Muscle layer of colon (tissue), 2 donors: ENCODE data around the gene CNGB1.
"Not testable (repeated sequence)": the region's sequence is repeated elsewhere in the genome, so short reads cannot be mapped to it uniquely, and the experiment has no call there.

ENCODE experiments used
- H3K27ac ChIP-seq: one replicate; pipeline ENCODE4 v1.7.0; 2013; ENCODE audit warnings: low read depth, mild to moderate bottlenecking, low read length, moderate library complexity
- H3K27me3 ChIP-seq, 2 donors: one replicate each; pipeline ENCODE4 v1.7.0; 2013; ENCODE audit warnings: low read length in 2 of 2, mild to moderate bottlenecking in 2 of 2; ENCODE audit not compliant: insufficient read depth in 2 of 2, control insufficient read depth in 1 of 2
- H3K36me3 ChIP-seq: one replicate; pipeline ENCODE4 v1.7.0; 2013; ENCODE audit warnings: mild to moderate bottlenecking, low read length; ENCODE audit not compliant: insufficient read depth
- H3K4me1 ChIP-seq: one replicate; pipeline ENCODE4 v1.7.0; 2013; ENCODE audit warnings: mild to moderate bottlenecking, low read length; ENCODE audit not compliant: insufficient read depth
- H3K4me3 ChIP-seq, 2 donors: one replicate each; pipeline ENCODE4 v1.7.0; 2013; ENCODE audit warnings: low read length in 2 of 2, low read depth in 1 of 2, mild to moderate bottlenecking in 1 of 2, moderate library complexity in 1 of 2
- H3K9ac ChIP-seq: one replicate; pipeline ENCODE4 v1.7.0; 2013; ENCODE audit warnings: low read length
- H3K9me3 ChIP-seq: one replicate; pipeline ENCODE4 v1.7.0; 2013; ENCODE audit warnings: mild to moderate bottlenecking, low read length
- donor health status: abdominal sarcoma.
- donor health status: Adenocarcinoma of cecum.

CNGB1 gene

DNA sequence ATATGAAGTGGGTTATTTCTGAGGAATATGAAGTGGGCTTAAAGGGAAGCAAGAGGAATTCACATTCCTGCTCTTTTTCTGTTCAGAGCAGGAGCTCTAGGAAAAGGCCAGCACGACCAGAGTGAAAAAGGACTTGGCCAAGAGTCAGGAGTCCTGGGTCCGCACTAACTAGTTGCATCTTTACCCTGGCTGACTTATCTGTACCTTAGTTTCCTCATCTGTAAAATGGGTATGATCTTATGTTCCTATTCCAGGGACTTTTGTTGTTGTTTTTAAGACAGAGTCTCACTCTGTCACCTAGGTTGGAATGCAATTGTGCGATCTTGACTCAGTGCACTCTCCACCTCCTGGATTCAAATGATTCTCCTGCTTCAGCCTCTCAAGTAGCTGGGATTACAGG lies 52.5 kb downstream of the CNGB1 start:
- Histone ChIP-seq H3K27ac (no peak overlapping the region), H3K4me1 (no peaks in the 10 kb centered on the region), H3K9me3 (no peaks in the 10 kb centered on the region), H3K9ac (no peak overlapping the region), H3K4me3 (no peak overlapping the region), H3K27me3 (no peaks in the 10 kb centered on the region), H3K36me3 (no peaks in the 10 kb centered on the region)

DNA sequence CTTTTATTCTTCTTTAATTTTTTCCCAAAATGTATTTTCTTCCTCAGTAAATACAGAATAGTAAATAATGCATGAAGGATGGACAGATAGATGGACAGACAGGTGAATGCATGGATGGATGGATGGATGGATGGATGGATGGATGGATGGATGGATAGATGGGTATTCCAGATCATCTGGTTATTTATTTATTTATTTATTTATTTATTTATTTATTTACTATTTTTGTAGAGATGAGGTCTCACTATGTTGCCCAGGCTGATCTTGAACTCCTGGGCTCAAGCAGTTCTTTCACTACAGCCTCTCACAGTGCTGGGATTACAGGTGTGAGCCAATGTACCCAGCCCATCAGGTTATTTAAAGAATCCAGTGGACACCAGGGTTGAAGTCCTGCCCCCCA lies 53.0 kb downstream of the CNGB1 start:
- not testable (repeated sequence) for H3K9ac ChIP-seq, H3K27me3 ChIP-seq, H3K27ac ChIP-seq, H3K9me3 ChIP-seq, H3K4me1 ChIP-seq, H3K36me3 ChIP-seq, H3K4me3 ChIP-seq

DNA sequence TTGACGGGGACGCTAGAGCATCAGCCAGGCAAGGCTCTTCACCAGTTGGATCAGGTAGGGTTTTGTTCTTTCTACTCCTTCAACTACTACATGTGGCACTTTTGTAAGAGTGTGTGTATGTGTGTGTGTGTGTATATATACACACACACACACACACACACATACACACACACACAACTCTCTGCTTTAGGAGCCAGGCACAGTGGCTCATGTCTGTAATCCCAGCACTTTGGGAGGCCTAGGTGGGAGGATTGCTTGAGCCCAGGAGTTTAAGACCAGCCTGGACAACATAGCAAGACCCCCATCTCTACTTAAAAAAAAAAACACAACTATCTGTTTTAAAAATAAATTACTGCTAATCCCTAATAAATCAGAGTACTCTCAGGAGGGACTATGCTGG lies 53.4 kb downstream of the CNGB1 start:
- H3K27ac ChIP-seq, H3K4me3 ChIP-seq, H3K9ac ChIP-seq, H3K4me1 ChIP-seq, H3K36me3 ChIP-seq, H3K27me3 ChIP-seq, H3K9me3 ChIP-seq: not testable (repeated sequence)

DNA sequence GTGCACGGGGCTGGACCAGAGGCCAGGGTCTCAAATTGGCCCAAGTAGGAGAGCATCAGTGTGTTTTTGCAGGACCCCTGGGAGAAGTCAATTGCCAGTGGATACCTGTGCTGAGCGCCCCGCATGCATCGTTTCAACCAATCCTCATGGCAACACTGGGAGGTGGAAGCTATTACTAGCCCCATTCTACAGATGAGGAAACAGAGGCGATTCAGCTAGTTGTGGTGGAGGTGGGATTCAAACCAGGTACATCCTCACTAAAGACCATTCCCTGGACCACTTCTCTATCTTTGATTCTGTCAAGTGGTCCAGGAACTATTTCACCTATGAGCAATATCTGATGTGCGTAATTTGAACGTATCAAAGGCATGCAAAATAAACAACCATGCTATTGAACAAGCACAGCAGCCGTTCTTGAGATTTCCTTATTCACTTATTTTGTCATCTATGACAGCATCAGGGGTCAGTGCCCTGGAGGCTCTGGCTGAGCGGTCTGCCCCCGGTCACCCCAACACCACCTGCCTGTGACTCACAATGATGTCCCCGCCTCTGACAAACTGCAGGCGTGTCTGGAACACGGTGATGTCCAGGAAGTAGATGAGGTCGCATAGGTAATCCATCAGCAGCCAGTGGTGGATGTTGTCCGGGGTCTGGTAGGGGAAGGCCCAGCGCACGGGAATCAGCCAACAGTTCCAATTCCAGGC lies 54.0 kb downstream of the CNGB1 start:
- H3K27ac ChIP-seq = no peak overlapping the region
- H3K9ac ChIP-seq = no peak overlapping the region
- H3K4me1 ChIP-seq = no peaks in the 10 kb centered on the region
- no peaks in the 10 kb centered on the region for H3K36me3 ChIP-seq
- no peaks in the 10 kb centered on the region for H3K27me3 ChIP-seq
- H3K9me3 ChIP-seq = no peaks in the 10 kb centered on the region
- no peak overlapping the region for H3K4me3 ChIP-seq

- Histone ChIP-seq H3K27ac (no peak overlapping the region), H3K9ac (no peak overlapping the region), H3K4me1 (no peaks in the 10 kb centered on the region), H3K27me3 (no peaks in the 10 kb centered on the region), H3K4me3 (no peak overlapping the region), H3K36me3 (no peaks in the 10 kb centered on the region), H3K9me3 (no peaks in the 10 kb centered on the region)
These were observed 55.0 kb downstream of the CNGB1 start for GRCh38 chr16:57915811-57916488.

- Histone ChIP-seq H3K36me3 (no peaks in the 10 kb centered on the region), H3K27me3 (no peaks in the 10 kb centered on the region), H3K4me3 (no peak overlapping the region), H3K4me1 (no peaks in the 10 kb centered on the region), H3K27ac (no peak overlapping the region), H3K9ac (no peak overlapping the region), H3K9me3 (no peaks in the 10 kb centered on the region)
These were observed 55.7 kb downstream of the CNGB1 start for GRCh38 chr16:57915267-57915666.

GRCh38 chr16:57914244-57915173 lies 56.4 kb downstream of the CNGB1 start:
- Histone ChIP-seq H3K27ac (no peak overlapping the region), H3K36me3 (no peaks in the 10 kb centered on the region), H3K27me3 (no peaks in the 10 kb centered on the region), H3K9ac (no peak overlapping the region), H3K9me3 (no peaks in the 10 kb centered on the region), H3K4me1 (no peaks in the 10 kb centered on the region), H3K4me3 (no peak overlapping the region)

GRCh38 chr16:57912529-57913260 lies 58.2 kb downstream of the CNGB1 start:
- no peaks in the 10 kb centered on the region for H3K27me3 ChIP-seq
- no peaks in the 10 kb centered on the region for H3K9me3 ChIP-seq
- no peak overlapping the region for H3K4me3 ChIP-seq
- no peak overlapping the region for H3K27ac ChIP-seq
- H3K36me3 ChIP-seq = no peaks in the 10 kb centered on the region
- H3K9ac ChIP-seq = no peak overlapping the region
- H3K4me1 ChIP-seq = no peaks in the 10 kb centered on the region

DNA sequence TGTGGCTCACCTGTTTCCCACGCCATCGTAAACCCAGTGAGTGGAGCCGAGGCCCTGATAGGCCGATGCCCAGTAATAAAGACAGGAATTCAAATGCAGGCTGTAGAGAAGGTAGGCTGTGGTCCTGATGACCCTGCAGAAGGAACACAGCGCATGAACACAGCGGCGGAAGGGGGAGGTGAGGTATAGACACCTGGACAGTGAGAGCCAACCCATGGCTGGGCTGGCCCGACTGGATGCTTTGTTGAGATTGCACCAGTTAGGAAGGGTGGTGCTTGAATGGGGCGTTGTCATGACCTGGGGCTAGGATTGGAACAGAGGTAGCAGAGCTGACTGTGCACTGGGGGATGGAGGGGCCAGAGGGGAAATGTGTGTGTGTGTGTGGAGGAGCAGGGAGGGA lies 59.2 kb downstream of the CNGB1 start:
- H3K36me3 ChIP-seq = no peaks in the 10 kb centered on the region
- no peaks in the 10 kb centered on the region for H3K9me3 ChIP-seq
- no peaks in the 10 kb centered on the region for H3K4me1 ChIP-seq
- no peak overlapping the region for H3K4me3 ChIP-seq
- no peak overlapping the region for H3K27ac ChIP-seq
- no peaks in the 10 kb centered on the region for H3K27me3 ChIP-seq
- H3K9ac ChIP-seq = no peak overlapping the region

- no peak overlapping the region for H3K9ac ChIP-seq
- no peak overlapping the region for H3K4me3 ChIP-seq
- no peaks in the 10 kb centered on the region for H3K36me3 ChIP-seq
- no peak overlapping the region for H3K27ac ChIP-seq
- no peaks in the 10 kb centered on the region for H3K9me3 ChIP-seq
- no peaks in the 10 kb centered on the region for H3K4me1 ChIP-seq
- no peaks in the 10 kb centered on the region for H3K27me3 ChIP-seq
These were observed 60.2 kb downstream of the CNGB1 start for GRCh38 chr16:57910696-57911095.

GRCh38 chr16:57908409-57908987 lies 62.4 kb downstream of the CNGB1 start:
- Histone ChIP-seq H3K27ac (no peak overlapping the region), H3K4me3 (no peak overlapping the region), H3K9me3 (no peaks in the 10 kb centered on the region), H3K4me1 (no peaks in the 10 kb centered on the region), H3K27me3 (peaks cover 0 to 3% of the 10 kb centered on the region in 2 donors), H3K36me3 (no peaks in the 10 kb centered on the region), H3K9ac (no peak overlapping the region)
